GM12878 (cell line): Measurements from ENCODE around the gene FAM167B.

Experiments used
- ASH2L ChIP-seq: fragments of 300-600, 200-600 bp; sonication (generic); IDR thresholded peaks from 2 replicates; pipeline ENCODE4 v1.6.1; 2017; ENCODE audit warnings: low read depth, mild to moderate bottlenecking, borderline replicate concordance
- BRCA1 ChIP-seq: IDR thresholded peaks from 2 replicates; pipeline ENCODE4 v1.6.1; 2011; ENCODE audit warnings: low read depth, low read length, improper control_type of control experiment
- CEBPB ChIP-seq, 2 experiments: fragments of 150-350 bp in 1 of 2; IDR thresholded peaks; 2 replicates each; pipeline ENCODE4 v1.6.1; 2012 to 2014; ENCODE audit warnings: low read depth in 2 of 2, low read length in 2 of 2, borderline replicate concordance in 1 of 2, inconsistent platforms in 1 of 2
- POLR2A ChIP-seq: IDR thresholded peaks from 2 replicates; pipeline ENCODE4 v1.6.1; 2011; ENCODE audit warnings: low read depth, mild to moderate bottlenecking, low read length
- POLR2AphosphoS5 ChIP-seq: IDR thresholded peaks from 2 replicates; pipeline ENCODE4 v1.6.1; 2011; ENCODE audit warnings: mild to moderate bottlenecking, low read length, inconsistent platforms
- SIN3A ChIP-seq: IDR thresholded peaks from 2 replicates; pipeline ENCODE4 v1.6.1; 2012; ENCODE audit warnings: low read depth, low read length, improper control_type of control experiment
- SMAD1 ChIP-seq: fragments of 450-650 bp; IDR thresholded peaks from 2 replicates; pipeline ENCODE4 v1.6.1; 2018; ENCODE audit warnings: mild to moderate bottlenecking, low read depth; ENCODE audit not compliant: partially characterized antibody
- TAF1 ChIP-seq: IDR thresholded peaks from 2 replicates; pipeline ENCODE4 v1.6.1; 2011; ENCODE audit warnings: mild to moderate bottlenecking, low read depth, low read length, borderline replicate concordance
- ZNF207 ChIP-seq: fragments of 450-650 bp; IDR thresholded peaks from 2 replicates; pipeline ENCODE4 v1.6.1; 2014; ENCODE audit warnings: antibody characterized with exemption, mild to moderate bottlenecking, borderline replicate concordance
- TF ChIP-seq, protein P1 (sequence below): IDR thresholded peaks from 2 replicates; pipeline ENCODE4 v1.6.1; 2011; ENCODE audit warnings: low read depth, low read length, improper control_type of control experiment, borderline replicate concordance
- TF ChIP-seq, protein P2 (sequence below): IDR thresholded peaks from 2 replicates; pipeline ENCODE4 v1.6.1; 2012; ENCODE audit warnings: low read depth, low read length, improper control_type of control experiment
- TF ChIP-seq, protein P3 (sequence below), 3 experiments: IDR thresholded peaks in 2 of 3; conservative IDR thresholded peaks in 1 of 3; 2 replicates each; pipeline ENCODE4 v1.5.1; 2011; ENCODE audit warnings: low read depth in 3 of 3, low read length in 3 of 3, mild to moderate bottlenecking in 3 of 3, control low read depth in 2 of 3, moderate library complexity in 2 of 3, inconsistent platforms in 1 of 3, mixed read lengths in 1 of 3; ENCODE audit not compliant: control insufficient read depth in 2 of 3, insufficient read depth in 1 of 3; ENCODE audit errors: extremely low read depth in 1 of 3
- TF ChIP-seq, protein P4 (sequence below): fragments of 450-650 bp; IDR thresholded peaks from 2 replicates; pipeline ENCODE4 v1.6.1; 2016; ENCODE audit warnings: mild to moderate bottlenecking, moderate library complexity, borderline replicate concordance

DNA sequence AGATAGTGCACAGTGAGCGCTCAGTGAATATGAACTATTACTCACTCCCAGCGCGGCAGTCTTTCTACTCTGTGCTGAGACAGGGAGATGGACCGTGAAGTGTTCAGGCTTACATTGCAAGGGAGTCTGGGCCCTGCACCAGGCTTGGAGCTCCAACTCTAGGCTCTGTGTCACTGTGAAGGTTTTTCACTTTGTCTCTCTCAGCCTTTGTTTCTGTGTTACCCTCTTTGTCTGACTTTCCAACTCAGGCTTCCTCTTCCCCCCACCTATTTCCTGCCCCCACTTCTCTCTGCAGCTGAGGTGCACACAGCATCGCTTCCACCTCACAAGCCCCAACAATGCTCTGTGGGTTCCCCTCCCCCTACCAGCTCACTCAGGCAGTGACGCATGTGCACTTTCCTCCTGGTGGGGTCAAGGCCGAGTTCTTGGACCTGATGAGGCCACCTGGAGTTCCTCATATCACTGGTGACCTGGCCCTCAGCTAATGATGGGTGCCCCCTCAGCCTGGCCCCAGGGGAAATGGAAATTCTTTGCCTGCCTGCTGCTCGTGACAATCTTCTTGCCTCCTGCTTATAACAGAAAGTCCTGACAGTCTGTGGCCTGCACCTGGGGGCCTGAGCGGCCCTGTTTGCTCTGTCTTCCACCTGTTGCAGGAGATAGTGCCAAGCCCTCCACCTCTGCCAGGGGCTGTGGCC is 3.0 kb downstream of the FAM167B start:
- TF ChIP-seq, protein P1, sequence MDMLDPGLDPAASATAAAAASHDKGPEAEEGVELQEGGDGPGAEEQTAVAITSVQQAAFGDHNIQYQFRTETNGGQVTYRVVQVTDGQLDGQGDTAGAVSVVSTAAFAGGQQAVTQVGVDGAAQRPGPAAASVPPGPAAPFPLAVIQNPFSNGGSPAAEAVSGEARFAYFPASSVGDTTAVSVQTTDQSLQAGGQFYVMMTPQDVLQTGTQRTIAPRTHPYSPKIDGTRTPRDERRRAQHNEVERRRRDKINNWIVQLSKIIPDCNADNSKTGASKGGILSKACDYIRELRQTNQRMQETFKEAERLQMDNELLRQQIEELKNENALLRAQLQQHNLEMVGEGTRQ: no peak
- TF ChIP-seq, protein P2, sequence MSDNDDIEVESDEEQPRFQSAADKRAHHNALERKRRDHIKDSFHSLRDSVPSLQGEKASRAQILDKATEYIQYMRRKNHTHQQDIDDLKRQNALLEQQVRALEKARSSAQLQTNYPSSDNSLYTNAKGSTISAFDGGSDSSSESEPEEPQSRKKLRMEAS: no peak
- TF ChIP-seq, protein P3, sequence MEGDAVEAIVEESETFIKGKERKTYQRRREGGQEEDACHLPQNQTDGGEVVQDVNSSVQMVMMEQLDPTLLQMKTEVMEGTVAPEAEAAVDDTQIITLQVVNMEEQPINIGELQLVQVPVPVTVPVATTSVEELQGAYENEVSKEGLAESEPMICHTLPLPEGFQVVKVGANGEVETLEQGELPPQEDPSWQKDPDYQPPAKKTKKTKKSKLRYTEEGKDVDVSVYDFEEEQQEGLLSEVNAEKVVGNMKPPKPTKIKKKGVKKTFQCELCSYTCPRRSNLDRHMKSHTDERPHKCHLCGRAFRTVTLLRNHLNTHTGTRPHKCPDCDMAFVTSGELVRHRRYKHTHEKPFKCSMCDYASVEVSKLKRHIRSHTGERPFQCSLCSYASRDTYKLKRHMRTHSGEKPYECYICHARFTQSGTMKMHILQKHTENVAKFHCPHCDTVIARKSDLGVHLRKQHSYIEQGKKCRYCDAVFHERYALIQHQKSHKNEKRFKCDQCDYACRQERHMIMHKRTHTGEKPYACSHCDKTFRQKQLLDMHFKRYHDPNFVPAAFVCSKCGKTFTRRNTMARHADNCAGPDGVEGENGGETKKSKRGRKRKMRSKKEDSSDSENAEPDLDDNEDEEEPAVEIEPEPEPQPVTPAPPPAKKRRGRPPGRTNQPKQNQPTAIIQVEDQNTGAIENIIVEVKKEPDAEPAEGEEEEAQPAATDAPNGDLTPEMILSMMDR (IDR thresholded peaks at IDR 0.05 in 2 of 3, conservative IDR thresholded peaks at IDR 0.05 in 1 of 3; ENCODE audit: control insufficient read depth in 2 of 3, extremely low read depth in 1 of 3, insufficient read depth in 1 of 3, low read depth in 3 of 3, low read length in 3 of 3): no peak
- TF ChIP-seq SMAD1 (no peak), BRCA1 (no peak), SIN3A (no peak), ASH2L (no peak), TAF1 (peak; percentile 65; the same call in 1 of the 2 replicates), POLR2AphosphoS5 (peak; percentile 55; the same call in 1 of the 2 replicates), ZNF207 (no peak), CEBPB (IDR thresholded peaks at IDR 0.05; ENCODE audit: borderline replicate concordance in 1 of 2, low read depth in 2 of 2, low read length in 2 of 2) (no peak), POLR2A (peak; percentile 75)
- TF ChIP-seq, protein P4, sequence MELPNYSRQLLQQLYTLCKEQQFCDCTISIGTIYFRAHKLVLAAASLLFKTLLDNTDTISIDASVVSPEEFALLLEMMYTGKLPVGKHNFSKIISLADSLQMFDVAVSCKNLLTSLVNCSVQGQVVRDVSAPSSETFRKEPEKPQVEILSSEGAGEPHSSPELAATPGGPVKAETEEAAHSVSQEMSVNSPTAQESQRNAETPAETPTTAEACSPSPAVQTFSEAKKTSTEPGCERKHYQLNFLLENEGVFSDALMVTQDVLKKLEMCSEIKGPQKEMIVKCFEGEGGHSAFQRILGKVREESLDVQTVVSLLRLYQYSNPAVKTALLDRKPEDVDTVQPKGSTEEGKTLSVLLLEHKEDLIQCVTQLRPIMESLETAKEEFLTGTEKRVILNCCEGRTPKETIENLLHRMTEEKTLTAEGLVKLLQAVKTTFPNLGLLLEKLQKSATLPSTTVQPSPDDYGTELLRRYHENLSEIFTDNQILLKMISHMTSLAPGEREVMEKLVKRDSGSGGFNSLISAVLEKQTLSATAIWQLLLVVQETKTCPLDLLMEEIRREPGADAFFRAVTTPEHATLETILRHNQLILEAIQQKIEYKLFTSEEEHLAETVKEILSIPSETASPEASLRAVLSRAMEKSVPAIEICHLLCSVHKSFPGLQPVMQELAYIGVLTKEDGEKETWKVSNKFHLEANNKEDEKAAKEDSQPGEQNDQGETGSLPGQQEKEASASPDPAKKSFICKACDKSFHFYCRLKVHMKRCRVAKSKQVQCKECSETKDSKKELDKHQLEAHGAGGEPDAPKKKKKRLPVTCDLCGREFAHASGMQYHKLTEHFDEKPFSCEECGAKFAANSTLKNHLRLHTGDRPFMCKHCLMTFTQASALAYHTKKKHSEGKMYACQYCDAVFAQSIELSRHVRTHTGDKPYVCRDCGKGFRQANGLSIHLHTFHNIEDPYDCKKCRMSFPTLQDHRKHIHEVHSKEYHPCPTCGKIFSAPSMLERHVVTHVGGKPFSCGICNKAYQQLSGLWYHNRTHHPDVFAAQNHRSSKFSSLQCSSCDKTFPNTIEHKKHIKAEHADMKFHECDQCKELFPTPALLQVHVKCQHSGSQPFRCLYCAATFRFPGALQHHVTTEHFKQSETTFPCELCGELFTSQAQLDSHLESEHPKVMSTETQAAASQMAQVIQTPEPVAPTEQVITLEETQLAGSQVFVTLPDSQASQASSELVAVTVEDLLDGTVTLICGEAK: peak; percentile 53; the same call in 1 of the 2 replicates
